ENCODE results near the gene KAT2B.

Gene KAT2B

DNA sequence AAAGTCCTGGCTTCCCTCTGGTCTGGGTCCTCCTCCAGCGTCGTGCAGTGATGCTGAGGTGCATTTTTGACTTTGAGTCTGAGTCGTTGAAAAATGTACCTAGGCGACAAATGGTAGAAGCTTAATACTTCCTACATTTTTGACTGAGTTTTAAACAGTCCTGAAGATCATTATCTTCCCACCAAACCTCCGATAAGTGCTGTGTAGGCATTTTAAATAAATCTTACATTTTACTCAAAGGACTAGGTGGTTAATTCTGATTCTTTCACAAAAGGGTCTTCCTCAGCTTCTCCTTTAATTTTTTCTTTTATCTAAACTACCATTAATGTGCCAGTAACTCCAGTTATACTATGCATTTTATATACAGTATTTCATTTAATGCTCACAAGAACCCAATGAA is 70.6 kb downstream of the KAT2B start:
- TF ChIP-seq, protein P1, sequence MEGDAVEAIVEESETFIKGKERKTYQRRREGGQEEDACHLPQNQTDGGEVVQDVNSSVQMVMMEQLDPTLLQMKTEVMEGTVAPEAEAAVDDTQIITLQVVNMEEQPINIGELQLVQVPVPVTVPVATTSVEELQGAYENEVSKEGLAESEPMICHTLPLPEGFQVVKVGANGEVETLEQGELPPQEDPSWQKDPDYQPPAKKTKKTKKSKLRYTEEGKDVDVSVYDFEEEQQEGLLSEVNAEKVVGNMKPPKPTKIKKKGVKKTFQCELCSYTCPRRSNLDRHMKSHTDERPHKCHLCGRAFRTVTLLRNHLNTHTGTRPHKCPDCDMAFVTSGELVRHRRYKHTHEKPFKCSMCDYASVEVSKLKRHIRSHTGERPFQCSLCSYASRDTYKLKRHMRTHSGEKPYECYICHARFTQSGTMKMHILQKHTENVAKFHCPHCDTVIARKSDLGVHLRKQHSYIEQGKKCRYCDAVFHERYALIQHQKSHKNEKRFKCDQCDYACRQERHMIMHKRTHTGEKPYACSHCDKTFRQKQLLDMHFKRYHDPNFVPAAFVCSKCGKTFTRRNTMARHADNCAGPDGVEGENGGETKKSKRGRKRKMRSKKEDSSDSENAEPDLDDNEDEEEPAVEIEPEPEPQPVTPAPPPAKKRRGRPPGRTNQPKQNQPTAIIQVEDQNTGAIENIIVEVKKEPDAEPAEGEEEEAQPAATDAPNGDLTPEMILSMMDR (IDR thresholded peaks at IDR 0.05; ENCODE audit: low read depth, low read length) = no peak
- DNase-seq (ENCODE audit: low read depth in 2 of 2) = no peak
- H3K4me3 ChIP-seq (replicated peaks in 1 of 2; ENCODE audit: low read depth in 2 of 2, low read length in 2 of 2) = no peak overlapping the region

DNA sequence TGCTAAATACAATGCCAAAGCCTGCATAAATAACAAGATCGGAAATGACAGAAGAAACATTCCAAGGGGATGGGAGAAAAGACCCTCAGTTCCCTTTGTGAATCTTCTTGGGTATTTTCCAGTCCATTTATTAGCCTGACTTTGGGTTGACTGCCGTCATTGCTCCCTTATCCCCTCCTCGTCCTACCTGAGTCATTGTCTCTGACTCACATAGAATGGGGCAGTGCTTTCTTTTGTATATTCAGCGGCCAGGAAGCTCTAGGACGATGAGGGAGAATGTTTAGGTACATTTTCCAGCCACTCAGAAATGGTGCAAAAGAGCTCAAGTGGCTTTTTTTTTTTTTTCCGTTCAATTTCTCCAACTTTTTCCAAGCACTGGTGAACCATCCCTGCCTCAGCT is 71.6 kb downstream of the KAT2B start:
- no peak overlapping the region for H3K4me3 ChIP-seq (replicated peaks in 1 of 2; ENCODE audit: low read depth in 2 of 2, low read length in 2 of 2)
- DNase-seq (ENCODE audit: low read depth in 2 of 2) = peak in 1 of 2 donors; percentile 63
- TF ChIP-seq, protein P1 (IDR thresholded peaks at IDR 0.05; ENCODE audit: low read depth, low read length) = no peak

DNA sequence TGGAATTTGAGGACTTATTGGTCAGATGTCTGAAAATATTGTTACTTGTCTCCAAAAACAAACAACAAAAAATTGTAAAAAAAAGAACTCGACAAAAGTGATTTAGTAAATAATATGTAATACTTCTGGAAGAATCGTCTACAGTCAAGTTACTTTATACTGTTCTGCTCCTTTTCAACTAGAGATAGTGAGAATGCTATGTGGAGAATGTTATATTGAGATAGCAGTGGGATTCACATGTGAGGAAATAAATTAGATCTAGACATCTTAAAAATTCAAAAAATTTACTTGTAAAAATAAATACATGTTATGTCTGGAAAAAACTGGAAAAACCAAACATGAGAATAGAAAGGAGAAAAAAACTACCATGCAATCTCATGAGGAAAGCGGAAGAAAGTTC is 80.8 kb downstream of the KAT2B start:
- TF ChIP-seq, protein P1 (IDR thresholded peaks at IDR 0.05; ENCODE audit: low read depth, low read length) = no peak
- no peak for DNase-seq (ENCODE audit: low read depth in 2 of 2)
- no peak overlapping the region for H3K4me3 ChIP-seq (replicated peaks in 1 of 2; ENCODE audit: low read depth in 2 of 2, low read length in 2 of 2)

DNA sequence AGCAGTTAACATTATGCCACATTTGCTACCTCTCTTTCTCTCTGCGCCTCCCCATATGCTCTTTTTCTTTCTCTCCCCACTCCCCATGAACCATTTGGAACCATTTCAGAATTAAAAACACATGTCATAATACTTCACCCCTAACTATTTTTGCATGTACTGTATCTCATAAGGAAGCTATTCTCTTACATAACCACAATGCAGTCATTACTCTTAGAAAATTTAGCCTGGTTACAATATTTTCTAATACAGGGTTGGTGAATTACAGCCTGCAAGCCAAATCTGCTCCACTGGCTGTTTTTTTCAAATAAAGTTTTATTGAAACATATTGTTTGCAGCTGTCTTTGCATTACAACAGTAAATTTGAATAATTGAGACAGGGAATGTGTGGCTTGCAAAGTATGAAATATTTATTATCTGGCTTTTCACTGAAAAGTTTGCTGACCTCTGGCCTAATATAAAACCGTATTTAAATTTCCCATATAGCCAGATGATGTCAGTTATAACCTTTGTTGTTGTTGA is 82.9 kb downstream of the KAT2B start:
- TF ChIP-seq, protein P1 (IDR thresholded peaks at IDR 0.05; ENCODE audit: low read depth, low read length) = no peak
- no peak overlapping the region for H3K4me3 ChIP-seq (replicated peaks in 1 of 2; ENCODE audit: low read depth in 2 of 2, low read length in 2 of 2)
- no peak for DNase-seq (ENCODE audit: low read depth in 2 of 2)

DNA sequence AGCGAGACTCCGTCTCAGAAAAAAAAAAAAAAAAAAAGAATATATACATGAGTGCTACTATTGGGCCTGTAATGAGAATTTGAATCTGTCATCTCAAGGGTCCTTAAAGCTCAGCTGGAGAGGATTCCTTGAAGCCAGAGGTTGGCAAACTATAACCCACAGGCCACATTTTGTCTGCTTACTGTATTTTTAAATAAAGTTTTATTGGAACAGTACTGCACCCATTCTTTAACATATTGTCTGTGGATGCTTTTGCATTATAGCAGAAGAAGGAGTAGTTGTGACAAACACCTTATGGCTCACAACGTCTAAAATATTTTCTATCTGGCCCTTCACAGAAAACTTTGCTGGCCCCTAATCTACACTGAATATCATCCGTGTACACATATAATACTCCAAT is 85.0 kb downstream of the KAT2B start:
- TF ChIP-seq, protein P1 (IDR thresholded peaks at IDR 0.05; ENCODE audit: low read depth, low read length) = no peak
- DNase-seq (ENCODE audit: low read depth in 2 of 2) = no peak
- no peak overlapping the region for H3K4me3 ChIP-seq (replicated peaks in 1 of 2; ENCODE audit: low read depth in 2 of 2, low read length in 2 of 2)

DNA sequence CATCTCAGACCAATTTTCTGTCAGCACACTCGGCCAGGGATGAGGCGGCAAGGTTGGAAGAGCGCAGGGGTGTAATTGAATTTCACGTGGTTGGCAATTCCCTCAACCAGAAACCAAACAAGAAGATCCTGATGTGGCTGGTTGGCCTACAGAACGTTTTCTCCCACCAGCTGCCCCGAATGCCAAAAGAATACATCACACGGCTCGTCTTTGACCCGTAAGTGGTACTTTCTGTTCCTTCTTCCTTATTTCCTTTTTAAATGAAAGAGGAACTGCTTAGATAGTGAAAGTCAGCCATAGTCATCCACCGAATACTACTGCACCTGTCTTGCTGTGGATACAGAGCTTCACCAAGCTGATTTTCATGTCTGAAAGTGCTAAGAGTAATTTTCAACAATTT is 85.7 kb downstream of the KAT2B start:
- TF ChIP-seq, protein P1 (IDR thresholded peaks at IDR 0.05; ENCODE audit: low read depth, low read length) = no peak
- no peak overlapping the region for H3K4me3 ChIP-seq (replicated peaks in 1 of 2; ENCODE audit: low read depth in 2 of 2, low read length in 2 of 2)
- no peak for DNase-seq (ENCODE audit: low read depth in 2 of 2)

DNA sequence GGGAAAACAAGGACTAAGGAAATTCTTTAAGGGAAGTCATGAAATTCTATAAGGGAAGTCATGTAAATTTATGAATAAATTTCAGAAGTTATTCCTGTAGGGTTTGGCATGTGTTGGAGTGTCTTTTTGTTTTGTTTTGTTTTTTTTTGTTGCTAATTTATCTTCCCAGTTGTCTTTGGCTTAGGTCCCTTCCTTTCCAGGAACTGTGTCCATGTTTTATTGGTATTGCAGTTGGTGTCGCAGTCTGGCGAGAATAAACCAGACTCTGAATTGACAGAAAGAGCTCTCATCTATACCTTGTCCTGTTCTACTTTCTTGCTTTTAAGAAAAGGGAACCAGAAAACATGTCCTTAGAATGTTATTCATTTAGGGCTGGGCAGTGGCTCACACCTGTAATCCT is 88.1 kb downstream of the KAT2B start:
- H3K4me3 ChIP-seq (replicated peaks in 1 of 2; ENCODE audit: low read depth in 2 of 2, low read length in 2 of 2) = no peak overlapping the region
- TF ChIP-seq, protein P1 (IDR thresholded peaks at IDR 0.05; ENCODE audit: low read depth, low read length) = no peak
- DNase-seq (ENCODE audit: low read depth in 2 of 2) = no peak
